ENCODE measurements around the gene NRF1.

GRCh38 chr7:129767120-129768015 lies 155.8 kb downstream of the NRF1 start:
- no peak for TF ChIP-seq SPI1 (IDR thresholded peaks at IDR 0.05; ENCODE audit: borderline replicate concordance, insufficient read depth, low read depth, low read length)
- TF ChIP-seq WRNIP1 (IDR thresholded peaks at IDR 0.05; ENCODE audit: borderline replicate concordance, low read depth, low read length): no peak
- TF ChIP-seq CTCF (IDR thresholded peaks at IDR 0.05 in 2 of 3, conservative IDR thresholded peaks at IDR 0.05 in 1 of 3; ENCODE audit: control insufficient read depth in 2 of 3, extremely low read depth in 1 of 3, insufficient read depth in 1 of 3, low read depth in 3 of 3, low read length in 3 of 3): no peak
- TF ChIP-seq EZH2 (IDR thresholded peaks at IDR 0.05; ENCODE audit: borderline replicate concordance, control insufficient read depth, low read depth, low read length): no peak
- no peak for TF ChIP-seq FOXK2 (IDR thresholded peaks at IDR 0.05)
- TF ChIP-seq E2F4 (IDR thresholded peaks at IDR 0.05; ENCODE audit: low read depth, low read length): no peak
- no peak for TF ChIP-seq POLR2A (IDR thresholded peaks at IDR 0.05; ENCODE audit: low read depth, low read length)
